Caco-2 (cell line): ENCODE data around the gene BCCIP. TPM values are rescaled to one million over a fixed set of nuclear protein-coding genes. Genes with fewer than 3 reads are reported as not detected.

Experiments used
- BruUV-seq: library from RNA; stranded (reverse); fragments of 400-500 nt; replicated peaks from 2 replicates; lab custom pipeline; 2021; lab: Mats Ljungman, UMichigan
- CTCF ChIA-PET: fragments of 300-600 bp; sonication (Branson Sonifier 250); formaldehyde crosslinking; loops from one replicate; lab custom pipeline; 2022; ENCODE audit warnings: antibody characterized with exemption; lab: Charles Lee
- POLR2A ChIA-PET: fragments of 300-600 bp; sonication (Branson Sonifier 250); formaldehyde crosslinking; loops from one replicate; lab custom pipeline; 2022; ENCODE audit warnings: antibody characterized with exemption; lab: Charles Lee
- DNase-seq, 2 experiments: peaks; one replicate each; pipeline versions ENCODE4 v3.0.0 to v3.0.0-alpha.2; 2020 to 2022
- H3K27me3 ChIP-seq: replicated peaks from 2 replicates; pipeline ENCODE4 v1.6.0; 2011; ENCODE audit warnings: low read length; ENCODE audit not compliant: control insufficient read depth, insufficient read depth
- H3K36me3 ChIP-seq: 2 replicates; pipeline ENCODE4 v1.5.1; 2011; ENCODE audit warnings: low read length; ENCODE audit not compliant: control insufficient read depth, insufficient read depth
- H3K4me1 ChIP-seq: fragments of 250-450 bp; sonication (Bioruptor Pico); 2 replicates; pipeline ENCODE4 v1.5.1; 2020; ENCODE audit warnings: mild to moderate bottlenecking
- H3K4me3 ChIP-seq: 2 replicates; pipeline ENCODE4 v1.5.1; 2011; ENCODE audit warnings: low read depth, mild to moderate bottlenecking, control low read depth, low read length
- H3K9me3 ChIP-seq: fragments of 250-450 bp; sonication (Bioruptor Pico); 2 replicates; pipeline ENCODE4 v1.5.1; 2020; ENCODE audit warnings: mild to moderate bottlenecking, moderate library complexity
- H3K27ac Mint-ChIP-seq: one replicate; pipeline ENCODE4 v1.8.0; 2022; ENCODE audit warnings: mixed read lengths; ENCODE audit not compliant: unreplicated experiment
- H3K27me3 Mint-ChIP-seq: one replicate; pipeline ENCODE4 v1.8.0; 2022; ENCODE audit warnings: mixed read lengths; ENCODE audit not compliant: insufficient read depth, unreplicated experiment
- H3K36me3 Mint-ChIP-seq: one replicate; pipeline ENCODE4 v1.8.0; 2022; ENCODE audit warnings: mild to moderate bottlenecking, mixed read lengths; ENCODE audit not compliant: insufficient read depth, unreplicated experiment
- H3K4me1 Mint-ChIP-seq: one replicate; pipeline ENCODE4 v1.8.0; 2022; ENCODE audit warnings: low read depth, mixed read lengths; ENCODE audit not compliant: unreplicated experiment
- H3K4me3 Mint-ChIP-seq: one replicate; pipeline ENCODE4 v1.8.0; 2022; ENCODE audit warnings: mild to moderate bottlenecking, moderate library complexity, mixed read lengths; ENCODE audit not compliant: unreplicated experiment
- H3K9me3 Mint-ChIP-seq: one replicate; pipeline ENCODE4 v1.8.0; 2022; ENCODE audit warnings: mixed read lengths; ENCODE audit not compliant: unreplicated experiment
- CTCF ChIP-seq, 2 experiments: fragments of 200-600 bp in 1 of 2; IDR thresholded peaks; 1 replicate in 1 of 2; 2 replicates in 1 of 2; pipeline versions ENCODE4 v1.5.1 to v1.8.0; 2011 to 2022; ENCODE audit warnings: antibody characterized with exemption in 1 of 2, control low read depth in 1 of 2, inconsistent platforms in 1 of 2, low read depth in 1 of 2, low read length in 1 of 2, mild to moderate bottlenecking in 1 of 2, moderate library complexity in 1 of 2; ENCODE audit not compliant: insufficient read depth in 1 of 2, severe bottlenecking in 1 of 2, unreplicated experiment in 1 of 2
- intact Hi-C: fragments of 100-400 bp; cut with micrococcal nuclease; formaldehyde crosslinking; loops from one replicate; pipeline ENCODE4 v1.10.0; 2022; ENCODE audit not compliant: unreplicated experiment
- total RNA-seq: library from RNA; stranded (reverse); gene quantifications from 2 replicates; pipeline ENCODE4 v1.2.3, GENCODE V29; 2022

The BCCIP gene
- total RNA-seq, 1 experiment from 2014 or later = 91.2 TPM

GRCh38 chr10:125782054-125782453 lies 41.3 kb upstream of the BCCIP start:
- no TSS peak for BruUV-seq
- TF ChIP-seq CTCF (IDR thresholded peaks at IDR 0.05; ENCODE audit: insufficient read depth in 1 of 2, low read depth in 1 of 2, low read length in 1 of 2, severe bottlenecking in 1 of 2, unreplicated experiment in 1 of 2) = no peak
- Histone ChIP-seq H3K4me3 (no peak overlapping the region), H3K4me1 (no peaks in the 10 kb centered on the region), H3K36me3 (no peaks in the 10 kb centered on the region), H3K27me3 (no peaks in the 10 kb centered on the region), H3K9me3 (no peaks in the 10 kb centered on the region)
- POLR2A ChIA-PET = no interaction called here
- Mint-ChIP-seq H3K27me3 (peaks cover 9% of the 10 kb centered on the region), H3K4me3 (no peak overlapping the region), H3K27ac (no peak overlapping the region), H3K4me1 (no peaks in the 10 kb centered on the region), H3K9me3 (peaks cover 19% of the 10 kb centered on the region), H3K36me3 (no peaks in the 10 kb centered on the region)
- DNase-seq = no peak
- CTCF ChIA-PET = no interaction called here
- intact Hi-C loops = no loop called here

- no peaks in the 10 kb centered on the region for H3K36me3 ChIP-seq
- intact Hi-C loops = no loop called here
- H3K9me3 ChIP-seq = no peaks in the 10 kb centered on the region
- Mint-ChIP-seq H3K4me1 (no peaks in the 10 kb centered on the region), H3K27ac (no peak overlapping the region), H3K27me3 (peaks cover 9% of the 10 kb centered on the region), H3K4me3 (no peak overlapping the region), H3K9me3 (peaks cover 19% of the 10 kb centered on the region), H3K36me3 (no peaks in the 10 kb centered on the region)
- ChIA-PET CTCF (no interaction called here), POLR2A (no interaction called here)
- TF ChIP-seq CTCF (IDR thresholded peaks at IDR 0.05; ENCODE audit: insufficient read depth in 1 of 2, low read depth in 1 of 2, low read length in 1 of 2, severe bottlenecking in 1 of 2, unreplicated experiment in 1 of 2) = no peak
- DNase-seq = no peak
- H3K4me3 ChIP-seq = no peak overlapping the region
- H3K4me1 ChIP-seq = no peaks in the 10 kb centered on the region
- no TSS peak for BruUV-seq
- no peaks in the 10 kb centered on the region for H3K27me3 ChIP-seq
Measured at GRCh38 chr10:125782616-125783015, 40.7 kb upstream of the BCCIP start.

- Mint-ChIP-seq H3K27me3 (peaks cover 4% of the 10 kb centered on the region), H3K4me3 (no peak overlapping the region), H3K9me3 (peaks cover 12% of the 10 kb centered on the region), H3K4me1 (no peaks in the 10 kb centered on the region), H3K27ac (no peak overlapping the region), H3K36me3 (no peaks in the 10 kb centered on the region)
- DNase-seq = no peak
- Histone ChIP-seq H3K9me3 (no peaks in the 10 kb centered on the region), H3K36me3 (no peaks in the 10 kb centered on the region), H3K27me3 (no peaks in the 10 kb centered on the region), H3K4me3 (no peak overlapping the region), H3K4me1 (no peaks in the 10 kb centered on the region)
- ChIA-PET CTCF (no interaction called here), POLR2A (no interaction called here)
- BruUV-seq = no TSS peak
- intact Hi-C loops = no loop called here
- TF ChIP-seq CTCF (IDR thresholded peaks at IDR 0.05; ENCODE audit: insufficient read depth in 1 of 2, low read depth in 1 of 2, low read length in 1 of 2, severe bottlenecking in 1 of 2, unreplicated experiment in 1 of 2) = no peak
Measured at GRCh38 chr10:125783408-125783807, 39.9 kb upstream of the BCCIP start.
